Endodermal cell (in vitro differentiated cells): ENCODE data around the gene TRA2B. TPM values are rescaled to one million over a fixed set of nuclear protein-coding genes. Genes with fewer than 3 reads are reported as not detected.

Experiments used
- DNase-seq: peaks from one replicate; pipeline ENCODE4 v3.0.0-alpha.2; 2017
- H3K27ac ChIP-seq: 2 replicates; pipeline ENCODE4 v1.5.1; 2013; ENCODE audit warnings: mild to moderate bottlenecking, low read depth, low read length, moderate library complexity
- H3K27me3 ChIP-seq: 2 replicates; pipeline ENCODE4 v1.6.1; 2013; ENCODE audit warnings: mild to moderate bottlenecking, low read length, moderate library complexity; ENCODE audit not compliant: insufficient read depth, control insufficient read depth, poor library complexity, severe bottlenecking
- H3K36me3 ChIP-seq: 2 replicates; pipeline ENCODE4 v1.7.0; 2013; ENCODE audit warnings: mild to moderate bottlenecking, low read length, moderate library complexity; ENCODE audit not compliant: control insufficient read depth, insufficient read depth
- H3K4me1 ChIP-seq: one replicate; pipeline ENCODE4 v1.7.0; 2013; ENCODE audit warnings: low read length; ENCODE audit not compliant: control insufficient read depth, insufficient read depth
- H3K4me3 ChIP-seq: 2 replicates; pipeline ENCODE4 v1.5.1; 2013; ENCODE audit warnings: mild to moderate bottlenecking, low read length, moderate library complexity
- H3K9ac ChIP-seq: 2 replicates; pipeline ENCODE4 v1.6.1; 2013; ENCODE audit warnings: mild to moderate bottlenecking, low read length, moderate library complexity; ENCODE audit not compliant: poor library complexity, severe bottlenecking; ENCODE audit errors: extremely low read depth
- H3K9me3 ChIP-seq: 2 replicates; pipeline ENCODE4 v1.6.1; 2013; ENCODE audit warnings: mild to moderate bottlenecking, low read length, moderate library complexity; ENCODE audit not compliant: control insufficient read depth
- H3K27ac Mint-ChIP-seq: 2 replicates; pipeline ENCODE4 v1.8.0; 2020; ENCODE audit warnings: mixed read lengths
- H3K27me3 Mint-ChIP-seq: 2 replicates; pipeline ENCODE4 v1.8.0; 2021; ENCODE audit warnings: mild to moderate bottlenecking, mixed read lengths; ENCODE audit not compliant: insufficient read depth
- H3K36me3 Mint-ChIP-seq: 2 replicates; pipeline ENCODE4 v1.8.0; 2020; ENCODE audit warnings: low read depth, mixed read lengths
- H3K4me1 Mint-ChIP-seq: 2 replicates; pipeline ENCODE4 v1.8.0; 2020; ENCODE audit warnings: mixed read lengths
- H3K4me3 Mint-ChIP-seq: 2 replicates; pipeline ENCODE4 v1.8.0; 2020; ENCODE audit warnings: mild to moderate bottlenecking, moderate library complexity, mixed read lengths
- H3K9me3 Mint-ChIP-seq: 2 replicates; pipeline ENCODE4 v1.8.0; 2020; ENCODE audit warnings: mild to moderate bottlenecking, mixed read lengths
- CTCF ChIP-seq: fragments of 200-600 bp; sonication (generic); conservative IDR thresholded peaks from 2 replicates; pipeline ENCODE4 v1.5.0; 2021; ENCODE audit warnings: antibody characterized with exemption, mild to moderate bottlenecking
- WGBS, 2 experiments: methylation state at CpG; one replicate each; pipeline versions ENCODE4 v1.1.5 to v1.1.7; 2013; ENCODE audit warnings: missing lambda C conversion rate in 2 of 2, mixed read lengths in 1 of 2; ENCODE audit not compliant: insufficient coverage in 1 of 2, insufficient read length in 1 of 2; 5-methylcytosine and 5-hydroxymethylcytosine counted together
- total RNA-seq, 2 donors: library from RNA; stranded (reverse); fragmentation: NEBNext Ultra II Directional in 1 of 2; extraction: Animal tissue kit (Norgen Biotek cat#: 25700) in 1 of 2; gene quantifications; 2 replicates in 1 of 2; 3 replicates in 1 of 2; pipeline ENCODE4 v1.2.1, GENCODE V29; 2021

The TRA2B gene
- total RNA-seq, 2 donors from 2014 or later, result 222 to 230 TPM

- no peak for DNase-seq
- Mint-ChIP-seq H3K9me3 (no peaks in the 10 kb centered on the region), H3K4me3 (no peak overlapping the region), H3K27ac (no peak overlapping the region), H3K4me1 (no peaks in the 10 kb centered on the region), H3K27me3 (no peaks in the 10 kb centered on the region), H3K36me3 (no peaks in the 10 kb centered on the region)
- Histone ChIP-seq H3K9ac (no peak overlapping the region), H3K36me3 (no peaks in the 10 kb centered on the region), H3K27ac (no peak overlapping the region), H3K27me3 (no peaks in the 10 kb centered on the region), H3K4me1 (no peaks in the 10 kb centered on the region), H3K4me3 (no peak overlapping the region), H3K9me3 (no peaks in the 10 kb centered on the region)
- WGBS, 2 experiments, result 91 to 96% methylated on average over 3 to 5 of the region's 5 CpGs
- no peak for TF ChIP-seq CTCF
Measured at GRCh38 chr3:185878920-185879319, 58.9 kb downstream of the TRA2B start.

- Histone ChIP-seq H3K36me3 (no peaks in the 10 kb centered on the region), H3K9me3 (no peaks in the 10 kb centered on the region), H3K4me1 (no peaks in the 10 kb centered on the region), H3K4me3 (no peak overlapping the region), H3K27ac (no peak overlapping the region), H3K27me3 (no peaks in the 10 kb centered on the region), H3K9ac (no peak overlapping the region)
- Mint-ChIP-seq H3K36me3 (no peaks in the 10 kb centered on the region), H3K4me1 (no peaks in the 10 kb centered on the region), H3K4me3 (no peak overlapping the region), H3K9me3 (no peaks in the 10 kb centered on the region), H3K27ac (no peak overlapping the region), H3K27me3 (no peaks in the 10 kb centered on the region)
- WGBS, 2 experiments, result 83 to 95% methylated on average over 9 of the region's 9 CpGs
- no peak for DNase-seq
- TF ChIP-seq CTCF, result no peak
Measured at GRCh38 chr3:185874119-185874518, 63.7 kb downstream of the TRA2B start.

GRCh38 chr3:185867650-185868049 lies 70.2 kb downstream of the TRA2B start:
- Histone ChIP-seq H3K9me3 (no peaks in the 10 kb centered on the region), H3K36me3 (no peaks in the 10 kb centered on the region), H3K9ac (no peak overlapping the region), H3K27ac (no peak overlapping the region), H3K4me3 (no peak overlapping the region), H3K4me1 (no peaks in the 10 kb centered on the region), H3K27me3 (no peaks in the 10 kb centered on the region)
- no peak for TF ChIP-seq CTCF
- DNase-seq, result no peak
- 94 to 100% methylated on average over 1 to 2 of the region's 2 CpGs for WGBS, 2 experiments
- Mint-ChIP-seq H3K27me3 (no peaks in the 10 kb centered on the region), H3K4me1 (peaks cover 5% of the 10 kb centered on the region), H3K4me3 (no peak overlapping the region), H3K36me3 (no peaks in the 10 kb centered on the region), H3K9me3 (no peaks in the 10 kb centered on the region), H3K27ac (no peak overlapping the region)
